ENCODE data around the gene MEA1.

Gene MEA1

DNA sequence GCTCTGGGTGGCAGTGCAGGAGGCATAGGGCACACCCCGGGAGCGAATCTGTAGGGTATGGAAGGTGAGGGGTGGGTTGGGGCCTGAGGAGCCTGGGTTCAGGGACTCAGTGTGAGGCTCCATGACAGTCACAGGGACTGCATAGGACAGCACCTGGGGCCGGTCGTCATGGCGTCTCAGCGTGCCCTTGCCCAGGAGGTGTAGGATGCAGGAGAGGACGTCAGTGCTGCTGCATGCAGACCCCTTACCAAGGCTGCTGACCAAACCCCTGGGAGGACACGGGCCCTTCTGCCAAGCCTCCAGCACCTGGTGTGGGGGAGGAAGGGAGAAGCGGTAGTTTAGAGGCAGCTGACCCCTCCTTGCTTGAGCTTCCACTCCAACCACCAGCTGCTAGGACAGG, 24.0 kb upstream of the MEA1 start:
- no peak for DNase-seq

GRCh38 chr6:43037197-43037596, 23.5 kb upstream of the MEA1 start:
- DNase-seq: no peak

DNA sequence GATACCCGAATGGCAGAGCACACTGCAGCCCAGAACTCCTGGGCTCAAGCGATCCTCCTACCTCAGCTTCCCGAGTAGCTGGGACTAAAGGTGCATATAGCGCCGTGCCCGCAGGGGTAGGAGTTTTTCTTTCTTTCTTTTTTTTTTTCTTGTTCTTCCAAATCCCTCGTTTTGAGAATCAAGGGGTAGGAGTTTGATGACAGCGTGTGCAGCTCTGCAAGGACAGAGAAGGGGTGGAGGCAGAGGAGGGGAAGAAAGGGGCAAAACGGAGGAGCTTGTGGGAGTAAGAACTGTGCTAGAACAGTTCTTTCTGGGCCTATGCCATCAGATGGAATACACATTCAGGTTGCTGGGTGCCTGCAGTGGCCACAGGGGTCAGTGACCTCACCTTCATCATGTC, 23.0 kb upstream of the MEA1 start:
- no peak for DNase-seq

- DNase-seq: no peak
Observed at GRCh38 chr6:43035495-43036194, 21.9 kb upstream of the MEA1 start.

DNA sequence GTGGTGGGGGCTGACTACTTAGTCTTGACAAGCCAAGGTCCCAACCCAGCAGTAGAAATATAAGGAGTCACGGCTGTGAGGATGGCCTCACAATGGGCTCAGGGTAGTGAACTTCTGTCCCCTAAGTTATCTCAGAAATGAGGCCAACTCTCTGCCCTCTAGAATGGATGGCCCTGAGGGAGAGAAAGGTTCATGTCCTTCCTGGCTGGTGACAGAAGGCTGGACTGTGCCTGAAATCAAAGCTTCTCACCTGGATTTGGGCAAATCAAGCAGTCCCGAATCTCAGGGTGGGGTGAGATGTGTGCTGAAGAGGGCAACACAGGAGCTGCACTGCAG, 20.4 kb upstream of the MEA1 start:
- DNase-seq: no peak

- no peak for DNase-seq
Observed at GRCh38 chr6:43033496-43034189, 19.9 kb upstream of the MEA1 start.

DNA sequence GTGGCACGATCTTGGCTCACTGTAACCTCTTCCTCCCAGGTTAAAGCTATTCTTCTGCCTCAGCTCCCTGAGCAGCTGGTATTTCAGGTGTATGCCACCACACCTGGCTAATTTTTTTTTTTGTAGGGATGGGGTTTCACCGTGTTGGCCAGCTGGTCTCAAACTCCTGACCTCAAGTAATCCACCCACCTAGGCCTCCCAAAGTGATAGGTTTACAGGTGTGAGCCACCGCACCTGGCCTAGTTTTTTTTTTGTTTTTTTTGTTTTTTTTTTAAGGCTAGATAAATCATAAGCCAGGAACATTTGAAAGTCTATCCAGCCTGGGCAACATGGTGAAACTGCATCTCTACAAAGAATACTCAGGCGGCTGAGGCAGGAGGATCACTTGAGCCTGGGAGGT, 18.6 kb upstream of the MEA1 start:
- no peak for DNase-seq

DNA sequence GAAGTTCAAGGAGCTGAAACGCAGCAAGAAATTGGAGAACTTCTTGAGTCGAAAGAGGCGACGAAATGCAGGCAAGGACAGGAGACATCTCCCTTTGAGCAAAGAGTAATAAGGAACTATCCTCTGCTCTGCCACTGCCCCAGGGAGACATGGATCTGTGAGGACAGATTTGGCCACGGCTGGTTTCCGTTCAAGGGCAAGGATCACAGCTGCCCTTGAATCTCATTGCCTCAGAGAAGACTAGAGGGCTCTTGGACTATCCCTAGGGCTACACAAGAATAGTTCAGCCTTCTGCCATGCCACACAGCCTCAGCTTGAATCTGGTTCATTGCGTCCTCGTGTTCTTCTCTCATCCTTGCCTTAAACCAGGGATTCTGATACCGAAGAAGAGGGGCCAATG, 15.4 kb upstream of the MEA1 start:
- no peak for DNase-seq

- no peak for DNase-seq
Observed at GRCh38 chr6:43026365-43026764, 12.6 kb upstream of the MEA1 start.

DNA sequence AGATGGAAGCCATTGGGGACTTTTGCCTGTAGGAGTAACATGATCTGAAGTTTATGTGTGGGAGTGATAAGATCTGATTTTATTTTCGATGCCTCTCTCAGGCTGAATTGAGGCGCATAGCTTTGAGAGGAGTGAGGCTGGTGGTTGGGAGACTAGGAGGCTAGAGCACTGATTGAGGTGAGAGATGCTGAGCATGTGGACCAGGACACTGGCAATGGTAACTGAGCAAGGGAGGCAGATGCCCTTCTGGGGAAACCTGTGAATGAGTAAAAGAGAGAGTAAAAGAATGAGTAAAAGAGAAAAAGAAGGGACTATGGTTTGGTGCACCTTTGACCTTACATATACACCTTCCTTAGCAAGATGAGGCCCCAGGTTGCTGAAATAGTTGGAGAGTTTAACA, 10.7 kb upstream of the MEA1 start:
- DNase-seq: no peak

DNA sequence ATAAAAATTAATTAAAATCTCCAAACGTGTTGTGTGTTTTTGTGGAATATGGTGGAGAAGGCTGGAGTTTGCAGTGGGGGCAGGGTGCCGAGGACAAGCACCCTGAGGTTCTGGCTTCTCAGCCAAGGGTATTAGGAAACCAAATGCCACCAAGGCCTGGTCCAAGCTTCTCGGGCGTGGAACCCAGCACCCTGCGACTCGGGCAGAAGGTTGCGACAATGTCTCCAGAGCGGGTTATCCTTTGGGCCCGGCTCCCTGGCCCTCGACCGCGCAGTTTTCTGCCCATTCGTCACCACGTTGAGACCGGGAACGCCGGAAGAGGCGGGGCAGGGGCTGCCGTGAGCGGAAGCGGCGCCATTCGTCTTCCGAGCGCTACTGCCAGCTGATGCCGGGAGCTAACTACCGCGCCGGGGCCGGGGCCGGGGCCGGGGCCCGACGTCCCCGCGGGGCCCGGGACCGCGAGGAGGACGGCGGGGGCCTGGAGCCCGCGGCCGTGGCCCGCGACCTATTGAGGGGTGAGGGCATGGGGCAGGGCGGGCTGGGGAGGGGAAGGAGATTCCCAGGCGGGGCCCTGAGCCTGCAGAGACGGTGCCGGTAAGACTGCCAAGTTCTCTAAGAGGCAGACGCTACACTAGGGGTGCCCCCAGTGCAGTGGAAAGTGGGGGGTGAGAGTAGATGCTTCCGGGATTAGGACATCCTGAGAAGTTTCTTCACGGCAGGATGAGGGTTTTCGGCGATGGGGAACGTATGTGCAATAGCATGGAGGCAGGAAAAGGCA, 7.7 kb upstream of the MEA1 start, which contains the start of gene RRP36:
Gene RRP36, plus strand, starts transcription at position 354 of the 778 bp plus-strand sequence. Its CDS starts 32 bp downstream, at position 386.
- peak; percentile 36 to 57 (median 45) for DNase-seq

DNA sequence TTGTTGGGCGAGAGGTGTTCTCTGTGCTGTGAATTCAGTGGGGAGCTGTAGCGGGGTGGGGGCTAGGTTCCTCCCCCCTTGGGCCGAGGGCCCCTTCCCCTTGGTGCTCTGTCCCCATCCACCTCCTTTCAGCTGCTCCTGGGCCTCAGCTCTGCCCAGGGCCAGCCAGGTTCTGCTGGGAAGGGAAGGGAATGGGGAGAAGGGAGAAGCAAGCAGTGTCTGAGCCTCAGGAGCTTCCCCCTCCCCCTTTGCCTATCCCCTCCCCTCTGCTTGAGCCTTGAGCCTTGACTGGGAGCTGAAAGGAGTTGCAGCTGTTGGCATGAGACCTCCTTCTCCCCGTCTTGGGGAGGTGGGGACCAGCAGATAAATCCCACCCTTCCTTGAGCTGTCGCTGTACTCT, 7.1 kb upstream of the MEA1 start:
- no peak for DNase-seq

DNA sequence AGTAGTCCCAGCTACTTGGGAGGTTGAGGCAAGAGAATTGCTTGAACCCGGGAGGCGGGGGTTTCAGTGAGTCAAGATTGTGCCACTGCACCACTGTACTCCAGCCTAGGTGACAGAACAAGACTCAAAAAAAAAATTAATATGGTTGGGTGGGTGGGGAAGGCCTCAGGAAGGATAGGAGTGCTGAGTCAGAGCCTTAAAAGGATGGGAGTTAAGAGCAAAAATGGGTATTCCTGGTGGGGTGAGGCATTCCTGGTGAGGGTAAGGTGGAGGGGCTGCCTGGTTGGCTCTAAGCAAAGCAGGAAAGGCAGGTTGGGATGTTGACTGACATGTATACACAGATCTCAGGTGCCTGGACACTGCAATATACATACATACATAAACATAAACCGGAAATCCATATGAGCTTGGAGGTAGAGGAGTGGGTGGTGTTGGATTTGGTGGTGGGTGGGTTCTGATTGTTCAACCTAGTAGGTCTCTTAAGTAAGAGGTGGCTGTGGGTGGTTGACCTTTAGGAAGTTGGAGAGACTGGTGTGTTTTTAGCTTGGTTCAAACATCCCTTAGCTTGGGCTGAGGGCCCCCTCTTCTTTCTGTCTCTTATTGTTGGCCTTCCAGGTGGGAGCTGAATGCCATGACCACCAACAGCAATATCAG, 6.4 kb upstream of the MEA1 start:
- no peak for DNase-seq

DNA sequence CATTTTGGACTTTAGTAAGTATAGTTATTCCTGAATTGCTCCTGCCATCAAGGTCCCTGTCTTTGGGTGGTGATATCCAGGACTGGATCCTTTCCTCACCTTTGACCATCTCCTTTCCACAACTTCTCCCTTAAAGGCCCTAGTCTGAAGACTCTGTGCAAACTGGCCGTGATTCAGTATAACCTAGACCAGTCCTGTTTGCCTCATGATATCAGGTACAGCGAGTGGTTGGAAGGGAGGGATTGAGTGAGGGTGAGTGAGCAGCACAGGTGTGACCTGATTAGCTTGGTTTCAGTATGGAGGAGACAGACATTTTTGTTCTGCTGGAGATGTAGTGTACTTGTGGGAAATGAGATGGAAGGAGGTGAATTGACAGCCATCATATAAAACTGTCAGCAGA, 5.4 kb upstream of the MEA1 start:
- no peak for DNase-seq

- no peak for DNase-seq
Observed at GRCh38 chr6:43016943-43017334, 3.2 kb upstream of the MEA1 start.

- no peak for DNase-seq
Observed at GRCh38 chr6:43016176-43016942, 2.6 kb upstream of the MEA1 start.

DNA sequence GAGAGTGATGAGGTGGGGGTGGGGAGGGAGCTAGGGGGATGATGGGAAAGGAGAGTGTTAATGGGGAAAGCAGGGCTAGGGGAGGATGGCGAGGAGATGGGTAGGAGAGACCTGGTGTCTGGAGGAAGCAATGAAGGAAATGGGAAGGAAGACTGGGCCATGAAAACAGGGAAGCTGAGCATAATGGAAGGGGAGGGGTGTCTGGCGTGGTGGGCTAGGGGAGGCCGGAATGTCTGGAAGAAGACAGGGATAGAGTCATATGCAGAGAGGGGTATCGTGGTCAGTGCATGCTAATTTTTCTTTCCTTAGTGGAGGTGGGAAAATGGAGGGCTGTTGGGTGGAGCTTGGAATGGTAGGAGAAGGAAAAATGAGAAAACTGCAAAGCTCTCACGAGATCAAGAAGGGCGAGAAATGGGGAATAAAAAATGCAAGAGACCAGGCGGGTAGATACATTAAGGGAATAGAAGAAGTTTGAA, 726 bp upstream of the MEA1 start:
- no peak for DNase-seq

DNA sequence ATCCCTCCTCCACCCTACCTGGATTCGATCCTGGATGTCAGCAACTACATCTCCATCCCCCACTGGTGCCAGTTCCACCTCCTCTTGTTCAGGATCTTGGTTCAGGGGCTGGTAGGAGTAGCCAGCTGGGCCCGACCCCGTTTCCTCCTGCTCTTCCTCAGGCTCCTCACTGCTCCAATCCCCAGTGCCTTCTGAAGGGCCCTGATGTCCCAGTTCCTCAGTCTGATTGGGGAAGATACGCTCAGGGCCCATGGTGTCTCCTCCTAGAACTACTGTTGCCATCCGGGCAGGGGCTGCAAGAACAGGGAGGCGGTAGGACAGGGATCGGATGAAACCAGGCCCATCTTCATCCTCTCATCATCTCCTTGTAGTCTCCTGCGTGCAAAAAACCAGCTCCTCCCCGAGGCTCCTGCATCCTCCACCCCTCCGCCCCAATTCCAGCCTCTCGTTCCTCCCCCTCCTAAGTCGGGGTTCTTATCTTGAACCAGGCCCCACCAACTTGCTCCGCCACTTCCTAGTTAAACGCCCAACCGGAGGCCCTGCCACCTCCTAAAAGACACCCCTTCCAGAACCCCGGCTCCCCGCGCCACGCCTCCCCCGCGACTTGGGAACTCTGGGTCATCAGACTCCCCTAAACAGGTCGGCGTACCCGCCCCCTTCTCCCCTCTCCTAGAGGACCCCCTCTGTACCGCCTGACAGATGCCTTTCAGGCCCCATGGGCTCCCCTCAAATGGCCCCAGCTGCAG, 476 bp downstream of the MEA1 start:
- peak in 2 of 6 experiments; percentile 67 to 79 for DNase-seq

DNA sequence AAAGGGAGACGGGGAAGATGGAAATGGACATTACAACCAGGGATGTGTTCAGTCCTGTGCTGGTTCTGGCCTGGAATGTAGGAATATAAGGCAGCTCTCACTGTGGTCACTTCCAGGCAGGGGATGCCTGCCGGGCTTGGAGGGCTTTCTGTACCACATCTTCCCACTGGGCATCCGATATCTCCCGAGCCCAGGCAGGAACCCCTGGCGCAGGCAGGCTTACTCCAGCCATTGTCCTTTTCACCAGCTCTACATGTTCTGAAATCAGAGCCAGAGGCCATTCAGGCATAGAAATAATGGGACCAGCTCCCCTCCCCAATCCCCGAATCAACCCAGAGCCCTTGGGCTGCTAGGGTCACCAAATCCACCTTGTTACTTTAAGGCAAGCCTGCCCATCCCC, 1.4 kb downstream of the MEA1 start:
- no peak for DNase-seq

GRCh38 chr6:43011207-43011606, 2.5 kb downstream of the MEA1 start:
- no peak for DNase-seq

DNA sequence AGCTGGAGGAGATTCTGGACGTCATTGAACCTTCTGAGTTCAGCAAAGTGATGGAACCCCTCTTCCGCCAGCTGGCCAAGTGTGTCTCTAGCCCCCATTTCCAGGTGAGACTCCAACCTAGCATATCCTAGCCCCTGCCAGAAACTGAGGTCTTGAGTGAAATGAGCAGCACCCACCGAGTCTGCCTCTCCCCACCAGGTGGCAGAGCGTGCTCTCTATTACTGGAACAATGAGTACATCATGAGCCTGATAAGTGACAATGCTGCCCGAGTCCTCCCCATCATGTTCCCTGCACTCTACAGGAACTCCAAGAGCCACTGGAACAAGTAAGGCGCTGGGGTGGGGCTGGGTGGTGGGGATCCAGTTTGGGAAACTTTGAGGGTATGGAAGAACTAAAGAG, 4.6 kb downstream of the MEA1 start:
- peak in 4 of 6 experiments; percentile 7 to 31 (median 24) for DNase-seq

- no peak for DNase-seq
Observed at GRCh38 chr6:43007126-43007525, 6.6 kb downstream of the MEA1 start.

Measured in stimulated activated naive CD4-positive, alpha-beta T cell (primary cell).